ENCODE results near the gene HOXB4.

HOXB4 gene

DNA sequence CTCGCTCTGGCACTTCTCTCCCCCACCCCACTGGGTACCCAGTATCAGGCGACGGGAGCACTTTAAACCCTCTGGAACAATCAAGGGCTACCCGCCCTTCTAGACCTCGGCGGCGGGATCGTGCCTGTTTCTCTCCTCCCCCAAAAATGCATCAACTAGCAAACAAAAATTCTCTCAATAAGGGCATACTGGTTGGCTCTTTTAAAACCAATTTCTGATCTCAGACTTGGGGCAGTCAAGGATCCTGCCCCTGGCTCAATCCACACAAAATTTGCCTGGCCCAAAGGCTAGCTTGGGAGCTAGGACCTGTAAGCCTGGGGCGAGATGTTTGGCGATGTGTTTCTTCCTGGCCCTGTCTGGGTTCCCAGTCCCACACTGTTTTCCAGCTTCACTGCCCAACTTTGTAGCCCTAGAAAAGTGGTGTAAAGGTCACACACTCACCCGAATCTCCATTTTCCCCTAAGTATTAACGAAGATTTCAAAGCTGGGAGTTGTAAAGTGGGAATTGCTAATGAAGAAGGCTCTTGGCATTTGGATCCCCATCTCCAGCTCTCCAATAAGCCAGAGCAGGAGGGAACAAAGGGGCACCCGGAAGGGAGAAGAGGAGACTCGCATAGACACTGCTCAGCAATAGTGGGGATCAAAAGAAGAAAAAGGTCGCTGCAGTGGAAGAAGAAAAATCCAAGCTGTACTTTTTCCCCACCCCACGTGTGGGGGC, 18.9 kb downstream of the HOXB4 start:
- DNase-seq (ENCODE audit: low spot score): no peak

DNA sequence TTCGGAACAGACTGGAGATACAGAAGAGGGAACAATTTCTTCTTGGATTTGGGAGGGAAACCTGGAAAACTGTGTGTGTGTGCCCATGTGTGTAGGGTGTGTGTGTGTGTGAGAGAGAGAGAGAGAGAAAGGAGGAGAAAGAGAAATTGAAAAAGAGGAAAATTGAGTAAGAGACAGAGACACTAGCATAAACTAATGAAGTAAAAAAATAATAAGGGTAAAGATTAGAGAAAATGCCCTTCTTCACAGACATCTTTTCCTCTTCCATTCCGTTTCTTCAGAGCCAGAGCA, 19.4 kb downstream of the HOXB4 start:
- DNase-seq (ENCODE audit: low spot score): no peak

DNA sequence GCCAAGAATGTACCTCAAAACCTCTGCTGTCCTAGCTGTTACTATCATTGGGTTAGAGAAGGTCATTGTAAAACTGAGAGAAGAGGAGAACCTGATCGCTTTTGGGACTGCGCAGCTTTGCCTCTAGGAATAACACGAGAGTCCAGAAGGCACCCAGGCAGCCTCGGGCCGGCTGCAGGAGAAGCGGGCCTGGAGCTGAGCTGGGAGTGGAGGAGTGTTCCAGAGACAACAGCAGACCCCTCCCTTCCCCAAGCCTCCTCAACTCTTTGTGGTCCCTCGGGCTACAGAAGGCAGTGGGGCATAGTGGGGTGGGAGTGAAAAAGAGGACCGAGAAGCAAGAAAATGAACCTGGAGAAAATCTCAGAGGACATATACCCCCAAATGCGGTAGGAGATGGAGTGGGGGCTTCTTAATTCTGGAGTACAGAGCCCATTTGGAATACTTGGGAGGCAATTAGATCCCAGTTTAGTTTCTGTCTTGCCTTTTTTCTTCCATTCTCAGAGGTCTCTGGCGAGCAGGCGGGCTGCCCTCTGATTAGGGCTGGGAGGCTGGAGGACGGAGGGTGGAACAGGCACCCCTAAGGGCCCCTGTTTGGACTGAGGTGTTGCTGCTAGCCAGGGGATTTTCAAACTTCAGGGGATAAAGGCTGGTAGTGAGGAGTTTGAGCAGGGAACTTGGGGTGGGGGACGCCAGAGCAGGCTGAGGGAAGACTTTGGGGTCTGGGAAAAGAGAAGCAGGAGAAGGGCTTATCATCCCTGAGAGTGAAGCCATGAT, 19.9 kb downstream of the HOXB4 start:
- DNase-seq (ENCODE audit: low spot score): no peak

DNA sequence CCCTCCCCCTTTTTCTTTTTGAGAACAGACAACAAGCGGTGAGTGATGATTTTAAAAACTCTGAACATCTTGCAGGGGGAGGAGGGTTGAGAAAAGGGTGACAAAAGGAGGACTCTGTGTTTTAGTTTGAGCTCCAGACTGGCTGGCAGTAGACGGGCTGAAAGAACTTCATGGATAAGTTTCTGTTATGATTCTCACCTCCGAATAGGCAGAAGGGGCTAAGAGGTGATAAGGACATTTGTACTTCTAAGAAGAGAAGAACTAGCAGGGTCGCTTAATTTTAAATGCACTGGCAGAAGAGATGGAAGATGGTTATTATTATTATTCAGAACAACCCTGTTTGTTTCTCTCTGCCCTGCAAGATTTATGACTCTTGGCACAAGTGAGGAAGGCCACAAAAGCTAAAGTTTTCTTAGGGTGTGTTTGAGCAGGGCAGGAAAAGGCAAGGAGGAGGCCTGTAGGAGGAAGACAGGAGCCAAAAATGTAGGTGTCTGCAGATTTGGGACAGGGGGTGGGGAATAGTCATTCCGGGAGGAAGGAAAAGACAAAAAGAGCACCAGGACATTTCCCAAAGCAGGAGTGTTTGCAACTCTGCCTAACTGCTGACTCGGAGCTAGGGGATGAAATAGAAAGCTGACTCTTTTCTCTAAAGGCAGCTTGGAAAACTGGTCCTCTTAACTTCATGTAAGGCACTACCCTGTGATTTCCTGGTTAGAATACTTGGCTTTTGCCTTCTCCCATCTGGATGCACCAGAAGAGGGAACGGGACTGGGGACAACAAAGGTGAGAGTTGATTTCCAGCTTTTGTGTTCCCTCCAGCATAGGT, 21.4 kb downstream of the HOXB4 start:
- no peak for DNase-seq (ENCODE audit: low spot score)

DNA sequence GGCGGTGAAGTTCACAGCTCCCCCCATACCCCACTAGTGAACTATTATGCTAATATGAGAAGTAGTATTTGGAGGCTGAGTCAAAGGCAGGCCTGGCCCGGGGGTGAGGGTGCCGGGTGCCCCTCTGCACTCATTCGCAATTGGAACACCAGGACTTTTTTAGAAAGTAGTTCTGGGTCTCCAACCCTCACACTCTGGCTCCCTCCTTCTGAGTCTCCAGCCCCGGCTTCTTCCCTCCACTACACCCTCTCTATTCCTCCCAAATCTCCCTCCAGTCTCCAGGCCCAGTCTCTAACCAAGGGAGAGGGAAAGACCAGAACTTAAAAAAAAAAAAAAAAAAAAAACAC, 21.9 kb downstream of the HOXB4 start:
- no peak for DNase-seq (ENCODE audit: low spot score)

DNA sequence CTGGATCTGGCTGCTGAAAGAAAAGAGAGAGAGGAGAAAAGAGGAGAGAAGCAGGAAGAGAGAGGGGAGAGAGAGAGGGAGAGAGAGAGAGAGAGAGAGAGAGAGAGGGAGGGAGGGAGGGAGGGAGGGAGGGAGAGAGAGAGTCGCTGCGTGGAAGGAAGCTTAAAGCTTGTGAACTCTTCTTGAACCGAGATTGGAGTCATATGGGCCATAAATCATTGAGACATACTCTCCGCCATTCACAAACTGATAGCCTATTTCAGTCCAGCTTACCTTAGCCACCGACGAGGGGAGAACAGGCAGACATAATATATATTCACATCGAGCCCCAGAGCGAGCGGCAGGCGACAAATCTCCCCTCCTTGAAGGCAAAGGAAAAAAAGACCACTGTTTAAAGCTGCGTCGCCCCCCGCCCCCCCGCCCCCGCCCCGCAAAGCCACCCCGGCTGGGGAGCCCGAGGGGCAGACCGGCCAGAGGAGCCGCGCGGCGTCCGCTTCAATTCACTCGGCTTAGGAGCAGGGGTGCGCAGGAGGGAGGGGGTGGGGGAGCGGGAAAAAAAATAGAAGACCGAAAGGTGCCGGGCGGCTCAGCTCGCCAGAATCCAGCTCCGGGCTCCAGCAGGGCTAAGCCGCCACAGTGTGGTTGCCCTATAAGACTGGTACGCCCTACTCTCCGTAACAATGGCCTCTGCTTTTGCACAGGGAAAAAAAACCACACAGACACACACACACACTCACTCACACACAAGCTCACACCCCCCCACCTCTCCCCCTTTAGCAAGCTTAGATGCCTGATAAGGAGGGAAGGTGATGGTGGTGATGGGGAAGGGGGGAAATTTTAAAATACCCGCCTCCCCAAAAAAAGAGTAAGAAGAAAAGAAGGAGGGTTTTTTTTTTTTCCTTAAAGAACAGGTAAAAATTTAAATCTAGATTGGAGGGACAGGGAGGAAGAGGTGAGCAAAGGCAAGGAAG, 22.6 kb downstream of the HOXB4 start:
- no peak for DNase-seq (ENCODE audit: low spot score)

DNA sequence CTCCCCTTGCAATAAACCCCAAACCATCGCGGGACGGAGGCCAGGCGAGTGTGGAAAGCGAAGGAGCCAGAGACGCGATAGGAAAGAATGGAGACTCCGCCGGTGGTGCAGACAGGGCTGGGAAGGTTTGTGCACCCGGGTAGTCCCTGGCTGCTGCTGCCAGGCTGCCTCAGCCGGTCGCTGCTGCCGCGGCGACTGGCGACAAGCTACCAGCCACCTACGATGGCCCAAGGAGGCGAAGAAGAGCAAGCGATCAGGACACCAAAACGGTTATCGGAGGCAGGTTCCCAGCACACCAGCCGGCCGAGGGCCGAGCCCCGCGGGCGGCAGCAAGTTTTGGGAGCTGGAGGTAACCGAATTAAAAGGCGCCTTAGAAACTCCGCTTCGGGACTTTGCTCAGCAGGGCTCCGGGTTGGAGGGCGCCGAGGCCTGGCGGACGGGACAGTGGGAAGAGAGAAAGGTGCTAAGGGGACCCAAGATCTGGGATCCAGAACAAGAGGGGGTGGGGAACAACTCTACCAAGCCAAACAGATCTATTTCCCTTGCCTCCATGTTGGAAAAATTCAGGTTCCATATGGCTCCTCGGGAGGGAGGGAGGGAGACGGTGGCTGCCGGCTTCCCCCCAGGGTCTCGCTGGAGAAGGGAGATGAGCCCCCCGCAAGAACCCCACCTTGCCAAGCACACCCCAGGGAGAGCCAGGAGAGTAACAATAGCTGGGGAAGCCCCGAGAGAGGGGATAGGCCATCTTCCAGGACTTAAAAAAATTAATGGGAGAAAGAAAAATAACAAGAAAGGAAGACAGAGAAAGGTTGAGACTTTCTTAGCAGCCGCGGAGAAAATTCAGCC, 23.5 kb downstream of the HOXB4 start:
- no peak for DNase-seq (ENCODE audit: low spot score)

DNA sequence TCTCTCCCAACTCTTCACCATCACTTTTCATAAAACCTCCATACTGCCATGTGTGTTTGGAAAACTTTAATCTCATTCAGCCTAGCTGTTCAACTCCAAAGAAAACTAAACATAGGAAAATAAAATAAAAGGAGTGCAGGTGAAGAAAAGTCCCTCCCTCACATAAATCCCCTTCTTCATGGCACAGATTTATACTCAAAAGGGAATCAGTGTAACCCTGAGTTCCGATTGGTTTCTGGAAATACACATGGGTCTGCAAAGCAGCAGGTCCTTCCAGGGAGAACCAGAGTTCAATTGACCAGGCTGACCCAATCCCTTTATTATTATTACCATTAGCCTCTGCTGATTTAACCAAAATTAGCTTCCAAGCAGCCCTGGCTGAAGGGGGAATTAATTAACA, 24.3 kb downstream of the HOXB4 start:
- DNase-seq (ENCODE audit: low spot score): no peak

DNA sequence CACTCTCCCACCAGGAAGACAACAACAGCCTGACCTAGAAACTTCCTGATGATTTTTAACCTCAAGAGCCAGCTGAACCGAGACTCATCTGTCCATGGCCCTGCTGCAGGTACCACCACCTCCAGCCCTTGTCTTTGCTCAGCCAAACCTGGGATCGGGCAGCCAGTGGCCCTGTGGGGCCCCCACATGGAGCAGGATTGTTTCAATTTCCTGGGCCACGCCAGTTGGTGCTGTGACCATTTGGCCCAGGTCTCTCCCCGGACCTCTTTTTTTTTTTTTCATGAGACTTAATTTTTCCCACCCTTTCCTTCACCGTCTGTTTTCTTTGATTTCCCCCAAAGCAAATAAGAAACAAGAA, 25.0 kb downstream of the HOXB4 start:
- DNase-seq (ENCODE audit: low spot score): no peak

DNA sequence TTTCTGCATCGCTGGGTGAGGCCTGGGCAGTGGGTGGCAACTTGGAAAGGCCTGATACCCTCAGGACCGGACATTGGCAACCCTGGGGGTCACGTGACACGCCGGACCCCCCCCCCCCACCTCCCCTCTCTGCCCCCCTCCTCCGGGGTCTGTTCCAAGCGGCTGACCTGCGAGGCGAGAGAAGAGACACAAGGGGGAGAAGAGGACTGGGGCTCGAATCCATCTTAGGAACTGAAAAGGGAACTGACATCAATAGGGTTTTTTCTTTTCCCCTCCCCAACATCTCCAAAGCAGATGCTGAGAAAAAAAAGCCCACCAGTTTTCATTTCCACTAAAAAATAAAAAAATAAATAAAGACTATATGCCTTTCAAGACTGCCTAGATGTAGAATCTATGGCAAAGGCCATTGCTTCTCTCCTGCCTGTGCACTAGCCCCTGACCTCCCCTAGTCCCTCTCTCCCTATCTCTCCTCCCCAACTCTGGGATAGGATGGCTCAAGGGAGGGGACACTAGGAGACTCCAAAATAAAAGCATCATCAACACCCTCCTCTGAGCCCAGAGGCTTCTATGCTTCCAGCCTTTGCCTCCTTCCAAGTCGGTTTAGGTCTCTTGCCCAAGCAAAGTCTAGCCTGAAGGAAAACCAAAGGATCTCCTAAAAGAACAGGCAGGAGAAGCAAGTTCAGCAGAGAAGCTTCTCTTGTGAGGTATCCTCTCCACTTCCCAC, 25.5 kb downstream of the HOXB4 start:
- DNase-seq (ENCODE audit: low spot score): no peak

DNA sequence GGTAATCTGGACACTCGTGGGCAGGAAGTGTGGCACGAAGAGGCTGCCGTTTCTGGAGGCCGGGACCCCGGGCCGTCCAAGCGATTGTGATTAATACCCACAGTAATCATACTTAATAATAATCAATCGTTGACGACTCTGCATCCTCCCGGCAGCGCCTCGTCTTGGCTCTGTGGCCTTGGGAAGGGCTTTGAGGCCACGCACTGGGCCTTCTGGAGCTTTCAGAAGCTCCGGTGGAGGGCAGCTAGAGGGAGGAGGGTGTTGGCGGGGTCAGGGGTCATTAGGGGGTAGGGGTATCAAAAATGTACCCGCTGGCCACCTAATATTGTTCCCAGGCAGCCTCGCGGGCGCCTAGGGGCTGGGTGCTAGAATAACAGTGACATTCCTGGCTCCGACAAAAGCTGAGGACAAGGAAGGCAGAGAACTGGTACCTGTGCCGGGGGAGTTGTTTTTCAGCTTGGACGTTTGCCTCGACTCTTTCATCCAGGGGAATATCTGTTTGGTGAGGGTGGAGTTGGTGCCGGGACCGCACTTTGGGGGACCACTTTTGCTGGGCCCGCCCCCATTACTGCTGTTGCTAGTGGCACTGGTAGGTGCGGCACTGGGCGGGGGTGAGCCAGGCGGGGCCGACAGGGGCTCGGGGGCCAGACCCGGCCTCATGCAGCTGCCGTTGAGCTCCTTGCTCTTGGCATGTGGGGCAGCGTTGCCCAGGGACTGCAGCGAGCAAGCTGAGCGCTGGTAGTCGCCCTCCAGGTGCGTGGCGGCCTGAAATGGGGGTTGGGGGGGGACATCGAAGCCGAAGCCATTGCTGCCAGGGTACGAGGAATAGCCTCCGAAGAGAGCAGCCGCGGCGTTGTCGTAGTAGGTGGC, 26.3 kb downstream of the HOXB4 start:
- DNase-seq (ENCODE audit: low spot score): no peak

DNA sequence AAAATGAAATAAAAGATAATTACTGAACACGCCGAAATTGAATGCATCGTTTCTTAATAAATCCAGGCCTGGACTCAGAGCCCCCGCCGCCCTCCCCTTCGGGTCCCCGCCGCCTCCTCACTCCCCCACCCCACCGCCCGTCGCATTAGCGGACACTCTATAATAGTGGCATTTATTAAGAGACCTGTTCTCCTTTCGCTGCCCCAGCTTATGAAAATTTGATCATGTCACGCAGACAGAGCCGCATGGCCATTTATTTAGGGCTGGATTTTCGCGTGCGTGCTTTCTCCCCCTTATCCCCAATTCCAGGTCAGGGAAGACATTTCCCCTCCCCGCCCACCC, 27.0 kb downstream of the HOXB4 start:
- DNase-seq (ENCODE audit: low spot score): no peak

DNA sequence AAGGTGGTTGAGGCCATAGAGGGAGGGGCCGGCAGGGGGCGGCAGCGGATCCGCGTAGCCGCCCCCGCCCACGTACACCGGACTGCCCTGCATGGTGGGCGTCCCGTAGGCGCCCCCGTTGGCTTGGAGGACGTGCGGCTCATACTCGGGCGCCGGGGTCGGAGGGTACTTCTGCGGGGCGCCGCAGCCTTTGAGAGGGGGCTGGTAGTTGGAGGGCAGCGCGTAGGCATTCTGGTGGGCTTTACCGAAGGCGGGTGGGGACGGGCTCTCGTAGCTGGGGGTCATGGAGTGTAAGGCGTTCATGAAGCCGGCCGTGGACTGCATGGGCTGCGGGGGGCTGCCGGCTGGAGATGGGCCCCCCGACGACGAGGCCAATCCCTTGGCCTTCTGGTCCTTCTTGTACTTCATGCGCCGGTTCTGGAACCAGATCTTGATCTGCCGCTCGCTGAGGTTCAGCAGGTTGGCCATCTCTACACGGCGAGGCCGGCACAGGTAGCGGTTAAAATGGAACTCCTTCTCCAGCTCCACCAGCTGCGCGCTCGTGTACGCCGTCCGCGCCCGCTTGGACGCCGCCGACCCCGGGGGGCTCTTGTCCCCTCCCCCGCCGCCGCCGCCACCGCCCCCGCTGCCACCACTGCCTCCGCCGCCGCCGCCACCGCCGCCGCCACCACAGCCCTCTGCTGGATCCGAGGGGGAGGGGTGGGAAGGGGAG, 27.5 kb downstream of the HOXB4 start:
- DNase-seq (ENCODE audit: low spot score): no peak

DNA sequence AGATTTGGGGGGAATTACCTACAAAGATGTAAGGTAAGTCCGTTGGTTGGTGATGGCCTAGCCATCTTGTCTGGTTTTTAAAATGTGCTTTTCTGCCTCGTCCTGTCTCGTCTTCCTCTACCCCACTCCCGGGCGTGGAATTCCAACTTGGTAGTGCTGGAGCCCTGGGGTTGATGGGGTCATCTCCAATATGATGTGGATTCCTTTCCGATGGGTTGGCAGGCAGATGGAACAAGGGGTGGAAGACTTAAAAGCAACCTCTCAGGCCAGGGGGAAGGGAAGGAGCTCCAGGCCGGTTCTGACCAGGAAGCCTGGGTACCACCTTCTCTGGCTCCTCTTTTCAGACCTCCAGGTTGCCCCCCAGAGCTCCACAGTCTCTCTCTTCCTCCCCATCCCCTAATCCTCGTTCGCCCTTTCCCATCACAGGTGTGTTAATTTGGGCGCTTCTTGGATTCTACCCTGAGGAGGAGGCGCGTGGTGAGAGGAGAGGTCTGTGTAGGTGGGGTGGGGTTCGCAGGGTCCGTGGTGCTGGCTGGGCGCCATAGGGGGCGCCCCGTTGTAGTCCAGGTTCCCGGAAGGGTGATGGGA, 28.1 kb downstream of the HOXB4 start:
- no peak for DNase-seq (ENCODE audit: low spot score)

DNA sequence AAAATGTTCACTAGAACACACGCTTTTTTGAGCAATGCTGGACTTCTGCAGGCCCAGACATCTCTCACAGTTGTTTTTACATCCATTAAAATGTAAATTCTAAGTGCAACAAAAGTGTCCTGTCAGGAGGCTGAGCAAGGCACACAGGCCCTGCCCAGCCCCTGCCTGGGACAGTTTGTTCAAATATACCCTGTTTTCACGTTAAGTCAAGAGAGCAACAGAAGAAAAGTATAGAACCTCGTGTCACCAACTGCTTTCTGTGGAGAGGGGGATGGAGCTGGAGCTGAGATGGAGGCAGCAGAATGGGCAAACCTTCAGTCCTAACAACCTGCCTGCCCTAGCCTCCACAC, 28.9 kb downstream of the HOXB4 start:
- no peak for DNase-seq (ENCODE audit: low spot score)

DNA sequence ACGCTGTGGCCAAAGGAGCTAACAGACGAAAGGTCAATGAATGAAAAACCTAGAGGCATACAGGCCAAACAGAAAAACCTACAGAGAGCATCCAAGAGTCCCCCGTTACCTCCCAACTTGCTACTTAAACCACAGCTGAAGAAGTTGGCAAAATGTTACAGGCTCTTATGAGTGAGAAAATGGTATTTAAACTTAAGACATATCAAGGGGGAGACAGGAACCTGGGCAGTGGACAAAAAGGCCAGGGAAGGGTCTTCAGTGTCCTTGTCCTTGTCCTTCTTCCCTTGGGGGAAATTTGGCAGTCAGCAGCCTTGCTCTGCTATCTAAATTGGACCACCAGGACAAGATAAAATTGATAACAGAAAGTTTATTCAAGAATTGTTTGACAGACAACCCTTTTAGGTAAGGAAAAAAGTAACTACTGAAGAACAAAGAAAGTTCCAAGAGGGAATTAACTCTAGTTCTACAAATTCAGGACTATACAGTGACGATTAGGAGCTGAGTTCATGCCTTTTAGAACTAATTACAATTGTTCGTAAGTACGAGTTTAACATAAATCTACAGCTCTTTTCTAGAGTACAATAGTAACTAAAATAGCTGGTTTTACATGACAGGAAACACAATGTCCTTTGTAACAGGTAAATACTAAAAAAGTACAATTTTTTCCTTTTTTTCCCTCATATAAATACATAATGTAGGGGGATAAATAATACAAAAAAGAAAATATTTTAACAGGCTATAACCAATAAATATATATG, 29.4 kb downstream of the HOXB4 start:
- no peak for DNase-seq (ENCODE audit: low spot score)

DNA sequence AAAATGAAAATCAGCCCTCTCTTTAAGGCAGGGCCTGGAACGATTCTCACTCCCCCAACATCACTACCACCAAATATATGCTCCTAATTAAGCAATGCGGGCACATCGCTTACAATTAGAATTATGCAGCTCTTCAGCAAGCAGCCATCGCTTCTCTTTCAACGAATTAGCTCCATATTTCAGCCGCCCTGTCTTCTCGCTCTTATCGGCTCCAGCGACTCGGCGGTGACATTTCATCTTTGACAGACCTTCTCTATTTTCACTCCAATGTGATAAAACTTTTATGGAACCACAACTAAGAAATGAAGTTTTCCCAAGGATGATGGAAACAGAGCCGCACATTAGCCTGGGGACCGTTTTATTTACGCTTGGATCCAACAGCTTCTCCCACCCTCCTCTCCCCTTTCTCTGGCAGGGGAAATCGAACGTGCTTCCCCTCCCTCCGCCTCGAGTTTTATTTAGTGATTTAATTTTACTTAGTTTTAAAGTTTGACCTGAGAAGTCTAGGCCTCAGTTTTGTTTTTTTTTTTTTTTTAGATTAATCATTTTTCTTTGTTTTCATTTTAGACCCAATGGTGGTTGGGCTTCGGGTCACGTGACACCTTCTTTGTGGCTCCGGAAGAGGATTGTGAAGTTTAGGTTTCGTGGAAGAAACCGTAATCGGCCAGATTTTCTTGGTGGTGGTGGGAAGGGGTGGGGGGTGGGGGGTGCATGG, 30.2 kb downstream of the HOXB4 start:
- peak; percentile 49 for DNase-seq (ENCODE audit: low spot score)

Measured in activated CD4-positive, alpha-beta T cell treated with anti-CD3 and anti-CD28 coated beads, Interleukin-2, Interleukin-4, amounts not matched to agents 100 ng/mL and 50 ng/mL, durations not matched to agents 16 hours and 8 hours (primary cell).